Kidney (tissue), 14 donors: Measurements from ENCODE around the gene CELF5. TPM values are rescaled to one million over a fixed set of nuclear protein-coding genes. Genes with fewer than 3 reads are reported as not detected.

Experiments used
- DNase-seq, 5 donors: peaks; one replicate each; pipeline ENCODE4 v3.0.0-alpha.2; 2013 to 2020
- FAIRE-seq: peaks from 2 replicates; lab custom pipeline; 2012; peaks lifted over from hg19 to GRCh38; lab: Jason Lieb, UNC
- H3K27ac ChIP-seq, 2 donors: one replicate each; pipeline ENCODE4 v1.7.0; 2013; ENCODE audit warnings: low read depth in 2 of 2, low read length in 2 of 2, inconsistent platforms in 1 of 2
- H3K27me3 ChIP-seq: one replicate; pipeline ENCODE4 v1.7.1; 2013; ENCODE audit warnings: low read length, inconsistent platforms; ENCODE audit not compliant: control insufficient read depth, insufficient read depth
- H3K36me3 ChIP-seq, 3 donors: one replicate each; pipeline versions ENCODE4 v1.7.0 to v1.7.1; 2013; ENCODE audit warnings: low read length in 3 of 3, control low read depth in 1 of 3, inconsistent platforms in 1 of 3; ENCODE audit not compliant: insufficient read depth in 3 of 3, control insufficient read depth in 2 of 3
- H3K4me1 ChIP-seq, 3 donors: one replicate each; pipeline versions ENCODE4 v1.7.0 to v1.7.1; 2013; ENCODE audit warnings: low read length in 3 of 3, inconsistent platforms in 1 of 3, low read depth in 1 of 3; ENCODE audit not compliant: control insufficient read depth in 2 of 3, insufficient read depth in 2 of 3
- H3K4me3 ChIP-seq, 3 donors: one replicate each; pipeline versions ENCODE4 v1.7.0 to v1.8.1; 2013; ENCODE audit warnings: low read length in 3 of 3, control low read depth in 1 of 3, inconsistent platforms in 1 of 3
- H3K9ac ChIP-seq, 3 donors: one replicate each; pipeline versions ENCODE4 v1.7.0 to v1.7.1; 2013; ENCODE audit warnings: low read length in 3 of 3, control low read depth in 1 of 3, inconsistent platforms in 1 of 3
- H3K9me3 ChIP-seq, 3 donors: one replicate each; pipeline versions ENCODE4 v1.7.0 to v1.7.1; 2013; ENCODE audit warnings: low read length in 3 of 3, control low read depth in 1 of 3, inconsistent platforms in 1 of 3; ENCODE audit not compliant: control insufficient read depth in 2 of 3, insufficient read depth in 1 of 3
- intact Hi-C: fragments of 100-400 bp; cut with DNase I; formaldehyde crosslinking; loops from one replicate; pipeline ENCODE4 v1.11.1; 2022
- polyA plus RNA-seq: library from polyadenylated mRNA; stranded (reverse); fragments of 350-450 nt; fragmentation: Illumina TruSeq; extraction: RNeasy Lipid Tissue Mini Kit (QIAGEN cat#74804); gene quantifications from one replicate; pipeline ENCODE4 v1.2.3, GENCODE V29; 2014; ENCODE audit warnings: low read depth, low replicate concordance; ENCODE audit not compliant: insufficient read depth
- total RNA-seq: library from RNA; stranded (reverse); fragmentation: NEBNext Ultra II Directional; extraction: Animal tissue kit (Norgen Biotek cat#: 25700); gene quantifications from one replicate; pipeline ENCODE4 v1.2.1, GENCODE V29; 2021
- TF ChIP-seq, protein P1 (sequence below): IDR thresholded peaks from 3 replicates; pipeline ENCODE4 v1.5.1; 2012; ENCODE audit warnings: mild to moderate bottlenecking, moderate library complexity, borderline replicate concordance; ENCODE audit not compliant: insufficient read depth; ENCODE audit errors: extremely low read depth
- donor health status: control.
- donor health status: control.
- donor health status: control.
- donor health status: control.
- donor health status: control.
- donor health status: DM: yes; HTN: yes; CAD: no.
- donor health status: Normal renal cell carcinoma (clear cell type).

Gene CELF5
- total and polyA plus RNA-seq, 2 donors from 2014 or later = 0.15 to 0.38 TPM

DNA sequence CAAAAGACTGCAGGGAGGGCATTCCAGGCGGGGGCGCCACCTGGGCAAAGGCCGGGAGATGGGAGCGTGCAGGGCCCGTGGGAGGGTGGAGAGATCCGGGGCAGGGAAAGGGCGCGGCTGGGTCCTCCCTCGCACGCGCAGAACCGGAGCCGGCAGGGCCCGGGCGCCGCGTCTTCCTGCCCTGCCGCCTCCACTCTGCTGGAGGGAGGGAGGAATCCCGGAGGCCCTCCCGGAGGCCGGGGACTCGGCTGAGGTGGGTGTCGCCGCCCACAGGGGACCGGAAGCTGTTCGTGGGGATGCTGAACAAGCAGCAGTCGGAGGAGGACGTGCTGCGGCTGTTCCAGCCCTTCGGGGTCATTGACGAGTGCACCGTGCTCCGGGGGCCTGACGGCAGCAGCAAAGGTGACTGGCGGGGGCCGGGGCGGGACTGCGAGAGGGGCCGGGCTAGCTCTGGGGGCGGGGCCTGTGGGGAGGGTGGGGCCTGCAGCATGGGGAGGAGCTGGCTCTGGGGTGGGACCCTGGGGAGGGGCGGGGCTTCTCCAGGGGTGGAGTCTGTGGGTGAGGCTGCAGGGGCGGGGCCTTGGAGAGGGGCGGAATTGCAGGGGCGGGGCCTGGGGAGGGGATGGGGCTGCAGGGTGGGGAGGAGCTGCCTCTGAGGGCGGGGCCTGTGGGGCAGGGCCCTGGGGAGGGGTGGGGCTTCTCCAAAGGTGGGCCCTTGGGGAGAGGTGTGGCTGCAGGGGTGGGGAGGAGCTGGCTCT lies 51.3 kb downstream of the CELF5 start:
- peaks cover 0 to 10% (median 0%) of the 10 kb centered on the region in 3 donors for H3K9me3 ChIP-seq
- no peaks in the 10 kb centered on the region for H3K27me3 ChIP-seq
- no peak overlapping the region for H3K4me3 ChIP-seq
- TF ChIP-seq, protein P1, sequence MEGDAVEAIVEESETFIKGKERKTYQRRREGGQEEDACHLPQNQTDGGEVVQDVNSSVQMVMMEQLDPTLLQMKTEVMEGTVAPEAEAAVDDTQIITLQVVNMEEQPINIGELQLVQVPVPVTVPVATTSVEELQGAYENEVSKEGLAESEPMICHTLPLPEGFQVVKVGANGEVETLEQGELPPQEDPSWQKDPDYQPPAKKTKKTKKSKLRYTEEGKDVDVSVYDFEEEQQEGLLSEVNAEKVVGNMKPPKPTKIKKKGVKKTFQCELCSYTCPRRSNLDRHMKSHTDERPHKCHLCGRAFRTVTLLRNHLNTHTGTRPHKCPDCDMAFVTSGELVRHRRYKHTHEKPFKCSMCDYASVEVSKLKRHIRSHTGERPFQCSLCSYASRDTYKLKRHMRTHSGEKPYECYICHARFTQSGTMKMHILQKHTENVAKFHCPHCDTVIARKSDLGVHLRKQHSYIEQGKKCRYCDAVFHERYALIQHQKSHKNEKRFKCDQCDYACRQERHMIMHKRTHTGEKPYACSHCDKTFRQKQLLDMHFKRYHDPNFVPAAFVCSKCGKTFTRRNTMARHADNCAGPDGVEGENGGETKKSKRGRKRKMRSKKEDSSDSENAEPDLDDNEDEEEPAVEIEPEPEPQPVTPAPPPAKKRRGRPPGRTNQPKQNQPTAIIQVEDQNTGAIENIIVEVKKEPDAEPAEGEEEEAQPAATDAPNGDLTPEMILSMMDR = no peak
- no peaks in the 10 kb centered on the region for H3K36me3 ChIP-seq
- intact Hi-C loops = no loop called here
- peak; percentile 57 to 92 (median 83) for DNase-seq
- no peak overlapping the region for H3K27ac ChIP-seq
- no peak overlapping the region for H3K9ac ChIP-seq
- FAIRE-seq = no peak
- no peaks in the 10 kb centered on the region for H3K4me1 ChIP-seq

DNA sequence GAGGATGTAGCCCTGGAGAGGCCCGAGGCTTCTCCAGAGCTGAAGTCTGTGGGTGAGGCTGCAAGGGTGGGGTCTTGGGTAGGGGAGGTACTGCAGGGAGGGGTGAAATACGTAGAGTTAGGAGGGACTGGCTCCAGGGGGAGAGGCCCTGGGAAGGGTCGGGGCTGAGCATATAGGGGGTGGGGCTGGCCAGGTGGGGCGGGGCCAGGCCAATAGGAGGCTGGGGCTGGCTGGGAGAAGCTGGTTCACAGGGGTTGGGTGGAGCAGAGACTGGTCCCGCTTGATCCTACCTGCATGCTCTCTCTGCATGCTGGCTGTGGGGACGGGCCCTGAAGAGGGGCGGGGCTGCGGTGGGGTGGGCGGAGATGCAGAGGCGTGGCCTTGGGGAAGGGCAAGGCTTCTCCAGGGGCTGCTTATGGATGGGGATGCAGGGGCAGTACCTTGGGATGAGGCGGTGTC lies 51.9 kb downstream of the CELF5 start:
- Histone ChIP-seq H3K27me3 (no peaks in the 10 kb centered on the region), H3K4me3 (no peak overlapping the region), H3K27ac (no peak overlapping the region), H3K4me1 (no peaks in the 10 kb centered on the region), H3K9me3 (peaks cover 0 to 10% (median 0%) of the 10 kb centered on the region in 3 donors), H3K9ac (no peak overlapping the region), H3K36me3 (no peaks in the 10 kb centered on the region)
- TF ChIP-seq, protein P1 = no peak
- FAIRE-seq (no peak), DNase-seq (peak; percentile 49 to 87 (median 70))
- intact Hi-C loops = no loop called here

DNA sequence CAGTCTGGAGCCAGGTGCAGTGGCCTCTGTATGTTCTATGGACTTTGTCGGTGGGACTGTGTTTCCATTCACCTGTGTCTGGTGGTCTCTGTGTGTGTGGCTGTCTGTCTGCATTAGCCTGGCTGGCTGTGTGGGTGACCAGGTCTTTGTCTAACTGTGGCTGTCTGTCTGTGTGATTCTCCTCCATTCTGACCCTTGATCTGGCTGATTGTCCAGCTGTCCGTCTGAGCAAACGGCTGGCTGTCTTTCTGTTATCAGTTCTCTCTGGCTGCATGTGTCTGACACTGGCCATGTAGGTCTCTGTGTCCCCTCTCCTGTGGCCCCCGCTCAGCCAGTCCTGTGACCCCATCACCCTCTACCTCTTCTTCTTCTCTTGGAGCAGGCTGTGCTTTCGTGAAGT lies 53.2 kb downstream of the CELF5 start:
- no peaks in the 10 kb centered on the region for H3K36me3 ChIP-seq
- no peak overlapping the region for H3K27ac ChIP-seq
- no peak overlapping the region for H3K4me3 ChIP-seq
- no peak for FAIRE-seq
- no peaks in the 10 kb centered on the region for H3K4me1 ChIP-seq
- intact Hi-C loops = no loop called here
- TF ChIP-seq, protein P1 = no peak
- no peak overlapping the region for H3K9ac ChIP-seq
- no peak for DNase-seq
- no peaks in the 10 kb centered on the region for H3K27me3 ChIP-seq
- peaks cover 0 to 8% (median 0%) of the 10 kb centered on the region in 3 donors for H3K9me3 ChIP-seq
